Spleen (tissue), 11 donors: Measurements from ENCODE around the gene HPCAL1. TPM values are rescaled to one million over a fixed set of nuclear protein-coding genes. Genes with fewer than 3 reads are reported as not detected.

Experiments
- DNase-seq: peaks from one replicate; pipeline ENCODE4 v3.0.0-alpha.2; 2020
- H3K27ac ChIP-seq, 8 donors: fragments of 200-600 bp; sonication (generic) in 7 of 8; 1 replicate in 4 of 8; 2 replicates in 4 of 8; pipeline versions ENCODE4 v1.5.0 to v1.8.0; 2016 to 2021; ENCODE audit warnings: inconsistent platforms in 4 of 8, mild to moderate bottlenecking in 4 of 8, moderate library complexity in 1 of 8
- H3K27me3 ChIP-seq, 7 donors: fragments of 200-600 bp; sonication (generic) in 6 of 7; replicated peaks in 1 of 7; 1 replicate in 4 of 7; 2 replicates in 3 of 7; pipeline versions ENCODE4 v1.5.0 to v1.8.0; 2016 to 2021; ENCODE audit warnings: inconsistent platforms in 3 of 7, mild to moderate bottlenecking in 1 of 7
- H3K36me3 ChIP-seq, 6 donors: fragments of 200-600 bp; sonication (generic) in 5 of 6; 1 replicate in 4 of 6; 2 replicates in 2 of 6; pipeline versions ENCODE4 v1.5.0 to v1.8.0; 2016 to 2021; ENCODE audit warnings: inconsistent platforms in 2 of 6
- H3K4me1 ChIP-seq, 6 donors: fragments of 200-600 bp; sonication (generic) in 5 of 6; 1 replicate in 3 of 6; 2 replicates in 3 of 6; pipeline versions ENCODE4 v1.5.0 to v1.8.0; 2016 to 2021; ENCODE audit warnings: inconsistent platforms in 3 of 6
- H3K4me3 ChIP-seq, 8 donors: fragments of 200-600 bp; sonication (generic) in 7 of 8; 1 replicate in 4 of 8; 2 replicates in 4 of 8; pipeline versions ENCODE4 v1.5.0 to v1.8.0; 2016 to 2021; ENCODE audit warnings: inconsistent platforms in 4 of 8, mild to moderate bottlenecking in 4 of 8, moderate library complexity in 2 of 8
- H3K9me3 ChIP-seq, 8 donors: fragments of 200-600 bp; sonication (generic) in 7 of 8; 1 replicate in 4 of 8; 2 replicates in 4 of 8; pipeline versions ENCODE4 v1.5.0 to v1.8.0; 2016 to 2021; ENCODE audit warnings: inconsistent platforms in 4 of 8
- CTCF ChIP-seq, 11 experiments: fragments of 200-600 bp in 7 of 11; fragments of 450-650 bp in 4 of 11; sonication (generic) in 4 of 11; IDR thresholded peaks in 8 of 11; conservative IDR thresholded peaks in 3 of 11; 1 replicate in 7 of 11; 2 replicates in 4 of 11; pipeline versions ENCODE4 v1.4.0 to v1.8.0; 2016 to 2021; ENCODE audit warnings: antibody characterized with exemption in 11 of 11, inconsistent platforms in 4 of 11, mild to moderate bottlenecking in 1 of 11
- POLR2A ChIP-seq, 3 donors: fragments of 450-650 bp; IDR thresholded peaks; one replicate each; pipeline ENCODE4 v1.5.1; 2017; ENCODE audit warnings: antibody characterized with exemption in 3 of 3, mild to moderate bottlenecking in 1 of 3
- POLR2AphosphoS5 ChIP-seq, 3 donors: sonication (generic); formaldehyde crosslinking; IDR thresholded peaks; one replicate each; pipeline ENCODE4 v1.5.1; 2017; ENCODE audit warnings: antibody characterized with exemption in 3 of 3
- WGBS, 5 donors: extraction: QIAGEN DNeasy Blood & Tissue Kit in 3 of 5; methylation state at CpG; one replicate each; pipeline versions ENCODE4 v1.1.5 to v1.1.7; 2013 to 2018; 5-methylcytosine and 5-hydroxymethylcytosine counted together
- intact Hi-C: fragments of 100-400 bp; cut with DNase I; formaldehyde crosslinking; loops from one replicate; pipeline ENCODE4 v1.15.0; 2023; ENCODE audit warnings: low total_unique reads
- polyA plus RNA-seq, 3 donors: library from polyadenylated mRNA; stranded (reverse); fragments of 200-250 nt; gene quantifications; one replicate each; pipeline ENCODE4 v1.2.1, GENCODE V29; 2013
- total RNA-seq, 7 donors: library from RNA; depleted of rRNA in 3 of 7; stranded (reverse); fragments of >200 nt in 3 of 7; fragmentation: NEBNext Ultra II Directional in 4 of 7; extraction: Animal tissue kit (Norgen Biotek cat#: 25700) in 4 of 7; gene quantifications; one replicate each; pipeline versions ENCODE4 v1.1.0 to v1.2.1, GENCODE V29; 2016 to 2021
- donor health status: healthy with polysubstance abuse.
- donor health status: DM: no; HTN: no; CAD: no; lungs with moderate emphysema.
- donor health status: DM: no; HTN: no; CAD: no.
- donor health status: Bipolar disorder and iron deficiency.
- donor health status: healthy.
- donor health status: DM: no; HTN: no; CAD: no.
- donor health status: DM: yes; HTN: yes; CAD: no.

HPCAL1 gene
- total and polyA plus RNA-seq, 10 donors: 41.9 to 80.6 (median 57.7) TPM

GRCh38 chr2:10422732-10423399 is 120.2 kb downstream of the HPCAL1 start:
- Histone ChIP-seq H3K4me3 (no peak overlapping the region), H3K27me3 (no peaks in the 10 kb centered on the region), H3K9me3 (no peaks in the 10 kb centered on the region), H3K27ac (no peak overlapping the region), H3K36me3 (peaks cover 3 to 90% (median 66%) of the 10 kb centered on the region in 6 donors), H3K4me1 (peaks cover 0 to 8% (median 0%) of the 10 kb centered on the region in 6 donors)
- WGBS, 5 donors: 92 to 98% (median 95%) methylated on average over 10 to 24 of the region's 24 CpGs
- DNase-seq: peak; percentile 57
- TF ChIP-seq POLR2AphosphoS5 (IDR thresholded peaks at IDR 0.05) (peak in 1 of 3 donors; percentile 21), CTCF (IDR thresholded peaks at IDR 0.05 in 8 of 11, conservative IDR thresholded peaks at IDR 0.05 in 3 of 11) (no peak)
- intact Hi-C loops: no loop called here

GRCh38 chr2:10423400-10423774 is 120.7 kb downstream of the HPCAL1 start:
- peak; percentile 59 for DNase-seq
- H3K27ac ChIP-seq: no peak overlapping the region
- peaks cover 0 to 4% (median 0%) of the 10 kb centered on the region in 6 donors for H3K4me1 ChIP-seq
- TF ChIP-seq CTCF (IDR thresholded peaks at IDR 0.05 in 8 of 11, conservative IDR thresholded peaks at IDR 0.05 in 3 of 11) (no peak), POLR2A (IDR thresholded peaks at IDR 0.05) (no peak), POLR2AphosphoS5 (IDR thresholded peaks at IDR 0.05) (no peak)
- peaks cover 3 to 95% (median 68%) of the 10 kb centered on the region in 6 donors for H3K36me3 ChIP-seq
- intact Hi-C loops: no loop called here
- no peaks in the 10 kb centered on the region for H3K27me3 ChIP-seq
- whole genome bisulfite sequencing, 5 donors: 76 to 100% (median 88%) methylated on average over 5 to 6 of the region's 6 CpGs
- no peak overlapping the region for H3K4me3 ChIP-seq
- no peaks in the 10 kb centered on the region for H3K9me3 ChIP-seq

GRCh38 chr2:10424051-10424450 is 121.3 kb downstream of the HPCAL1 start:
- peak; percentile 55 for DNase-seq
- no peaks in the 10 kb centered on the region for H3K27me3 ChIP-seq
- TF ChIP-seq POLR2A (IDR thresholded peaks at IDR 0.05) (no peak), CTCF (IDR thresholded peaks at IDR 0.05 in 8 of 11, conservative IDR thresholded peaks at IDR 0.05 in 3 of 11) (no peak), POLR2AphosphoS5 (IDR thresholded peaks at IDR 0.05) (peak in 1 of 3 donors; percentile 49)
- H3K9me3 ChIP-seq: no peaks in the 10 kb centered on the region
- intact Hi-C loops: no loop called here
- H3K36me3 ChIP-seq: peaks cover 3 to 98% (median 68%) of the 10 kb centered on the region in 6 donors
- H3K4me3 ChIP-seq: no peak overlapping the region
- H3K4me1 ChIP-seq: no peaks in the 10 kb centered on the region
- 83 to 98% (median 87%) methylated on average over 10 to 11 of the region's 11 CpGs for whole genome bisulfite sequencing, 5 donors
- peak overlapping the region in 1 of 8 donors; percentile 15 for H3K27ac ChIP-seq

GRCh38 chr2:10424916-10425505 is 122.3 kb downstream of the HPCAL1 start:
- intact Hi-C loops: no loop called here
- DNase-seq: peak; percentile 59
- Histone ChIP-seq H3K27ac (peak overlapping the region in 1 of 8 donors; percentile 25), H3K27me3 (no peaks in the 10 kb centered on the region), H3K4me1 (no peaks in the 10 kb centered on the region), H3K9me3 (no peaks in the 10 kb centered on the region), H3K36me3 (peaks cover 3 to 88% (median 61%) of the 10 kb centered on the region in 6 donors), H3K4me3 (no peak overlapping the region)
- WGBS, 5 donors: 84 to 100% (median 89%) methylated on average over 2 to 8 of the region's 8 CpGs
- TF ChIP-seq POLR2AphosphoS5 (IDR thresholded peaks at IDR 0.05): no peak
- no peak for TF ChIP-seq POLR2A (IDR thresholded peaks at IDR 0.05)
- no peak for TF ChIP-seq CTCF (IDR thresholded peaks at IDR 0.05 in 8 of 11, conservative IDR thresholded peaks at IDR 0.05 in 3 of 11)
